ENCODE data around the gene LGI2. TPM values are rescaled to one million over a fixed set of nuclear protein-coding genes. Genes with fewer than 3 reads are reported as not detected.
"Not testable (repeated sequence)": the region's sequence is repeated elsewhere in the genome, so short reads cannot be mapped to it uniquely, and the experiment has no call there.

LGI2 gene
- total RNA-seq, 4 donors from 2014 or later, result 4.6 to 13.7 (median 9.7) TPM

DNA sequence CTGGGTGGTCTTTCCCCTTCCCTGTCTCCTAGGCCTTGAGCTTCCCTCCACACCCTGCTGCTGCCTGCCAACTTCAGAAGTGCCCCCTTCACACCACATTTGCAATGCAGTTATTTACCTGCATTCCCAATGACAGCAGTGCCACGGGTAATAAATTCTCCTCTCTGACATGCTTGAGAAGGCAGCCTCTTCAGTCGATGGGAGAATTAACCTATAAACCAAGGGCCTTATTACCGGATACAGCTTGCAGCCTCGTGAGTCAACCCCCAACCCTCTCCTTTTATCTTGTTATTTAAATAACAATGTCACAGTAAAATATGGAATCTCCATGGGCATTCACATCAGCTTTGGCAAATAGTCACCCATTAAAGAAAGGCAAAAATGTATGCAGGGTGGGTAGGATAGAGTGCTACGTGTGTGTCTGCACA, 34.7 kb upstream of the LGI2 start:
- Histone ChIP-seq H3K27me3 (no peaks in the 10 kb centered on the region), H3K4me3 (no peak overlapping the region), H3K9me3 (no peaks in the 10 kb centered on the region), H3K27ac (replicated peaks in 1 of 4) (no peak overlapping the region), H3K4me1 (no peaks in the 10 kb centered on the region), H3K36me3 (no peaks in the 10 kb centered on the region)
- WGBS, result 58% methylated on average over 5 of the region's 5 CpGs
- intact Hi-C loops (cut with DNase I), result no loop called here
- no peak for DNase-seq (ENCODE audit: extremely low spot score)
- no peak for TF ChIP-seq POLR2A (IDR thresholded peaks at IDR 0.05; ENCODE audit: low read depth)
- TF ChIP-seq, protein P1, sequence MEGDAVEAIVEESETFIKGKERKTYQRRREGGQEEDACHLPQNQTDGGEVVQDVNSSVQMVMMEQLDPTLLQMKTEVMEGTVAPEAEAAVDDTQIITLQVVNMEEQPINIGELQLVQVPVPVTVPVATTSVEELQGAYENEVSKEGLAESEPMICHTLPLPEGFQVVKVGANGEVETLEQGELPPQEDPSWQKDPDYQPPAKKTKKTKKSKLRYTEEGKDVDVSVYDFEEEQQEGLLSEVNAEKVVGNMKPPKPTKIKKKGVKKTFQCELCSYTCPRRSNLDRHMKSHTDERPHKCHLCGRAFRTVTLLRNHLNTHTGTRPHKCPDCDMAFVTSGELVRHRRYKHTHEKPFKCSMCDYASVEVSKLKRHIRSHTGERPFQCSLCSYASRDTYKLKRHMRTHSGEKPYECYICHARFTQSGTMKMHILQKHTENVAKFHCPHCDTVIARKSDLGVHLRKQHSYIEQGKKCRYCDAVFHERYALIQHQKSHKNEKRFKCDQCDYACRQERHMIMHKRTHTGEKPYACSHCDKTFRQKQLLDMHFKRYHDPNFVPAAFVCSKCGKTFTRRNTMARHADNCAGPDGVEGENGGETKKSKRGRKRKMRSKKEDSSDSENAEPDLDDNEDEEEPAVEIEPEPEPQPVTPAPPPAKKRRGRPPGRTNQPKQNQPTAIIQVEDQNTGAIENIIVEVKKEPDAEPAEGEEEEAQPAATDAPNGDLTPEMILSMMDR (IDR thresholded peaks at IDR 0.05), result no peak
- no peak for TF ChIP-seq POLR2AphosphoS5 (IDR thresholded peaks at IDR 0.05)
- no peak for TF ChIP-seq EP300 (IDR thresholded peaks at IDR 0.05)

DNA sequence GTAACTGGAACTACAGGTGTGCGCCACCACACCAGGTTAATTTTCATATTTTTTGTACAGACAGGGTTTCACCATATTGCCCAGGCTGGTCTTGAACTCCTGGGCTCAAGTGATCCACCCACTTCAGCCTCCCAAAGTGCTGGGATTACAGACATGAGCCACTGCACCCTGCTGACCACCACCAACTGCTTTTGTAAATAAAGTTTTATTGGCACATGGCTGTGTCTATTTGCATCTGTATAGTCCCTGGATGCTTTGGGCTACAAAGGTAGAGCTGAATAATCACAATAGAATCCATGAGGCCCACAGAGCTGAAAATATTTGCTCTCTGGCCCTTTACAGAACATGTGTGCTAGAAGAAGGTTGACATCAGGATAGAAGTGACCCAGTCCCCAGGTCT, 33.7 kb upstream of the LGI2 start:
- H3K27me3 ChIP-seq; DNase-seq (ENCODE audit: extremely low spot score); H3K36me3 ChIP-seq; H3K4me1 ChIP-seq; H3K9me3 ChIP-seq; H3K27ac ChIP-seq (replicated peaks in 1 of 4); intact Hi-C loops (cut with DNase I); H3K4me3 ChIP-seq: not testable (repeated sequence)
- WGBS, result 91% methylated on average over 1 of the region's 1 CpG

- DNase-seq (ENCODE audit: extremely low spot score), result no peak
- WGBS, result 80% methylated on average over 3 of the region's 3 CpGs
- Histone ChIP-seq H3K27me3 (no peaks in the 10 kb centered on the region), H3K9me3 (no peaks in the 10 kb centered on the region), H3K4me3 (no peak overlapping the region), H3K36me3 (no peaks in the 10 kb centered on the region), H3K4me1 (no peaks in the 10 kb centered on the region), H3K27ac (replicated peaks in 1 of 4) (no peak overlapping the region)
- no peak for TF ChIP-seq POLR2AphosphoS5 (IDR thresholded peaks at IDR 0.05)
- TF ChIP-seq, protein P1 (IDR thresholded peaks at IDR 0.05), result no peak
- intact Hi-C loops (cut with DNase I), result no loop called here
These were observed 32.4 kb upstream of the LGI2 start for GRCh38 chr4:25063116-25063515.

GRCh38 chr4:25062098-25062497, 31.4 kb upstream of the LGI2 start:
- intact Hi-C loops (cut with DNase I), result no loop called here
- Histone ChIP-seq H3K9me3 (no peaks in the 10 kb centered on the region), H3K36me3 (no peaks in the 10 kb centered on the region), H3K4me1 (no peaks in the 10 kb centered on the region), H3K27ac (replicated peaks in 1 of 4) (no peak overlapping the region), H3K27me3 (no peaks in the 10 kb centered on the region), H3K4me3 (no peak overlapping the region)
- WGBS, result 95% methylated on average over 1 of the region's 1 CpG
- no peak for TF ChIP-seq EP300 (IDR thresholded peaks at IDR 0.05)
- no peak for TF ChIP-seq POLR2AphosphoS5 (IDR thresholded peaks at IDR 0.05)
- TF ChIP-seq, protein P1 (IDR thresholded peaks at IDR 0.05), result no peak
- no peak for TF ChIP-seq POLR2A (IDR thresholded peaks at IDR 0.05; ENCODE audit: low read depth)
- DNase-seq (ENCODE audit: extremely low spot score), result no peak

- no peak for DNase-seq (ENCODE audit: extremely low spot score)
- TF ChIP-seq EP300 (IDR thresholded peaks at IDR 0.05) (no peak), POLR2AphosphoS5 (IDR thresholded peaks at IDR 0.05) (no peak), POLR2A (IDR thresholded peaks at IDR 0.05; ENCODE audit: low read depth) (no peak)
- TF ChIP-seq, protein P1 (IDR thresholded peaks at IDR 0.05), result no peak
- WGBS, result 86% methylated on average over 4 of the region's 4 CpGs
- Histone ChIP-seq H3K27ac (replicated peaks in 1 of 4) (no peak overlapping the region), H3K4me1 (no peaks in the 10 kb centered on the region), H3K36me3 (no peaks in the 10 kb centered on the region), H3K4me3 (no peak overlapping the region), H3K27me3 (no peaks in the 10 kb centered on the region), H3K9me3 (no peaks in the 10 kb centered on the region)
- intact Hi-C loops (cut with DNase I), result no loop called here
These were observed 30.9 kb upstream of the LGI2 start for GRCh38 chr4:25061602-25062001.

Data from esophagus muscularis mucosa (tissue), 4 donors.